Mesodermal cell (in vitro differentiated cells): ENCODE measurements around the gene DIP2C.

Experiments used
- H3K27ac ChIP-seq: 2 replicates; pipeline ENCODE4 v1.7.0; 2013; ENCODE audit warnings: mild to moderate bottlenecking, low read depth, low read length, moderate library complexity; ENCODE audit not compliant: severe bottlenecking
- H3K36me3 ChIP-seq: 2 replicates; pipeline ENCODE4 v1.7.1; 2013; ENCODE audit warnings: mild to moderate bottlenecking, low read length, moderate library complexity; ENCODE audit not compliant: control insufficient read depth, insufficient read depth
- H3K4me1 ChIP-seq: one replicate; pipeline ENCODE4 v1.7.1; 2013; ENCODE audit warnings: mild to moderate bottlenecking, low read length; ENCODE audit not compliant: insufficient read depth, control insufficient read depth, poor library complexity, severe bottlenecking
- H3K4me3 ChIP-seq: 2 replicates; pipeline ENCODE4 v1.7.0; 2013; ENCODE audit warnings: low read length, control low read depth, mild to moderate bottlenecking; ENCODE audit not compliant: insufficient read depth, poor library complexity, severe bottlenecking; ENCODE audit errors: extremely low read depth
- H3K9me3 ChIP-seq: 2 replicates; pipeline ENCODE4 v1.7.1; 2013; ENCODE audit warnings: mild to moderate bottlenecking, low read length, moderate library complexity; ENCODE audit not compliant: control insufficient read depth
- WGBS, 2 experiments: methylation state at CpG; one replicate each; pipeline ENCODE4 v1.1.5; 2013; ENCODE audit warnings: missing lambda C conversion rate in 2 of 2; ENCODE audit not compliant: insufficient coverage in 2 of 2; 5-methylcytosine and 5-hydroxymethylcytosine counted together

DIP2C gene

GRCh38 chr10:528173-529165 is 161.0 kb downstream of the DIP2C start:
- WGBS, 2 experiments, result 94 to 96% methylated on average over 26 of the region's 37 CpGs
- H3K27ac ChIP-seq, result no peak overlapping the region
- peaks cover 7% of the 10 kb centered on the region for H3K4me1 ChIP-seq

DNA sequence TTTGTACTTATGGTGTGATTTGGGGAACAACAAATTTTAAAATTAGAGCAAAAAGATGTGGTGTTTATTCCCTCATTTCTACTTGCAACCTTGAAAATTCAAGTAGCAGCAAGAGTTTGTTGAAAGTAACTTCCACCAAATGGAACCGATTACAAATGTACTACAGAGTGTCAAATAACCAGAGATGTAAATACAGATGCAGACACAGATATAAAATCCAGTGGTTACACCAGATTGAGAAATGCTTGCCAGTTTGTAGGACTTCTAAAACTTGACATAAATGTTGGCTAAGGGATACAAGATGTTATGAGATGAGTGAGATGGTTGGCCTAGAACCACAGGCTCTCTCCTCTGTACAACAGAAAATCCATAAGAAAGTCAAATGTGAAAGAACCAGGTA is 162.1 kb downstream of the DIP2C start:
- Histone ChIP-seq H3K36me3 (no peaks in the 10 kb centered on the region), H3K4me3 (no peak overlapping the region)
- no CpG with 5 or more reads among the region's 1 CpG for WGBS, 2 experiments

More at GRCh38 chr10:528173-529165, 161.0 kb downstream of the DIP2C start:
- H3K9me3 ChIP-seq, result no peaks in the 10 kb centered on the region
- H3K4me3 ChIP-seq, result no peak overlapping the region
- H3K36me3 ChIP-seq, result no peaks in the 10 kb centered on the region

GRCh38 chr10:526651-527312 is 162.7 kb downstream of the DIP2C start:
- H3K4me1 ChIP-seq, result peaks cover under 1% of the 10 kb centered on the region
- 93 to 94% methylated on average over 16 to 20 of the region's 21 CpGs for WGBS, 2 experiments
- H3K36me3 ChIP-seq, result no peaks in the 10 kb centered on the region
- no peak overlapping the region for H3K4me3 ChIP-seq
- H3K27ac ChIP-seq, result no peak overlapping the region
- no peaks in the 10 kb centered on the region for H3K9me3 ChIP-seq

More for the DNA sequence above, 162.1 kb downstream of the DIP2C start:
- peaks cover 7% of the 10 kb centered on the region for H3K4me1 ChIP-seq
- no peak overlapping the region for H3K27ac ChIP-seq
- H3K9me3 ChIP-seq, result no peaks in the 10 kb centered on the region

DNA sequence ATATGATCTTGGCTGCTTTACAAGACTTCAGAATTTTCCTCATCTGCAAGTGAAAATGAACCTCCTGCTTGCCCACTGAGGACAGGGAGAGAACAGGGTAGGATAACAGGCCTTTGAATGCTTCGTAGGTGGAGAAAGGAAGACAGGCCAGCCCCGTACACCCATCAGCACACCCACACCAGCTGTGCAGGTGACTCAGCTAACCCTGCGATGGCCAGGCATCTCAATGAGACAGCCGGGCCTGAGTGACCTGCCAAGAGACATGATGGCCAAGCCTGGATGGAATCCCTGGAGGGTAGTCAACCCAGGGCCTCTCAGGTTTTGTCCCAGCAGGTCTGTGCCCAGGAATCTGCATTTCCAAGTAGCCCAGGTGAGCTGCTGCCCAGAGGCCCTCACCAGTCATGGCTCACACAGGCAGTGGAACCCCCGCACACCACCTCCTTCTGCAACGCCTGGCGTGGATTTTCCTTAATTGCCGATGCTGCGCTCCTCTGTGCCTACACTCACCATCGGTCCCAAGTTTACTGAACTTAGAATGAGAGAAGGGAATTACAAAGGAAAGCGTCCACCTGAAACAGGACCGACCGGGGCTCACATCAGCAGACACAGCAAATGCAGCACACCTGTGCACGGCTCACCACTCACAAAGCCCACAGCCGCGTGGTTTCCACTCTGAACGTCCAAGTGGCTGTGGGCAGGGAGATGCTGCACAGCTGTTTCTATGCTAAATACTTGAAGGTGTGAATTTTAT is 163.7 kb downstream of the DIP2C start:
- H3K9me3 ChIP-seq, result no peaks in the 10 kb centered on the region
- no peaks in the 10 kb centered on the region for H3K36me3 ChIP-seq
- WGBS, 2 experiments, result 96 to 97% methylated on average over 14 to 15 of the region's 17 CpGs
- H3K4me3 ChIP-seq, result no peak overlapping the region
- peaks cover 9% of the 10 kb centered on the region for H3K4me1 ChIP-seq
- H3K27ac ChIP-seq, result no peak overlapping the region

- H3K4me3 ChIP-seq, result no peak overlapping the region
- 76 to 84% methylated on average over 6 of the region's 8 CpGs for WGBS, 2 experiments
- H3K36me3 ChIP-seq, result no peaks in the 10 kb centered on the region
- no peak overlapping the region for H3K27ac ChIP-seq
- peaks cover 9% of the 10 kb centered on the region for H3K4me1 ChIP-seq
- H3K9me3 ChIP-seq, result no peaks in the 10 kb centered on the region
Measured at GRCh38 chr10:523925-524324, 165.5 kb downstream of the DIP2C start.

- H3K36me3 ChIP-seq, result no peaks in the 10 kb centered on the region
- no peak overlapping the region for H3K27ac ChIP-seq
- H3K4me1 ChIP-seq, result peaks cover 9% of the 10 kb centered on the region
- H3K4me3 ChIP-seq, result no peak overlapping the region
- 85 to 90% methylated on average over 11 to 13 of the region's 13 CpGs for WGBS, 2 experiments
- no peaks in the 10 kb centered on the region for H3K9me3 ChIP-seq
Measured at GRCh38 chr10:522350-522749, 167.1 kb downstream of the DIP2C start.

DNA sequence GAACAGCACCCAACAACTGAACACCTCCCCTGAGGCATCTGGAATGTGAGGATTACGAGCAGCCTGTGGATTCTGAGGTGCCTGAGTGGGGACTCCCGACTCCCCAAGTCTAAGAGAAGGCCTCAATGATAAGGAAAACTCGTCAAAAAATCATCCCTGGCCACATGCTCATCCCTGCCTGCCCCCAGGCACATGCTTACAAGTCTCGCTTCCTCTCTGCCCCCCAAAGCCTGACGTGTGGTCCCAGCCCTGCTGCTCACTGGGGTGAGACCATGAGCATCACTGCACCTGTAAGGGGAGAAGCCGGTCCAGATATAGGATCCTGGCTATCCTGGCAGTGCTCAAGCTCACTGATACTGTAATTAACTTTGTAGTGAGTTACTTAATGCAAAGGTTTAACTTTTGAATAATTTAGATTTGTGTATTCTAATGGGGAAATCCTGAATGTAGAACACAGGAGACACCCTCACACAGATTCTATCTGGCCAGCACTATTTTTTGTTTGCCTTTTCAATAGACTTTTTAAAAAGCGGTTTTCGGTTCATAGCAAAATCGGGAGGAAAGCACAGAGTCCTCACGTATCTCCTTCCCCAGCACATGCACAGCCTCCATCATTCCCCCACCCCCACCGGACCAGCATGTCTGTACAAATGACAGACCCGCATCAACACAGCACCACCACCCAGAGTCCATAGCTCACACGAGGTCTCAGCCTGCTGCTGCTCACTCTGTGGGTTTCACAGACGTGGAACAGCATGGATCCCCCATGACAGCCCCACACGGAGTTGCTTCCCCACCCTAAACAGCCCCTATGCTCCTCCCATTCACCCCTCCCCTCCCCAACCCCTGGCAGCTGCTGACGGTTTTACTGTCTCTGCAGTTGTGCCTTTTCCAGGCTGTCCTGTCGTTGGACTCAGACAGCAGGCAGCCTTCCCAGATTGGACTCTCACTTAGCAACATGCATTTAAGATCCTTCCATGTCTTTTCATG is 167.9 kb downstream of the DIP2C start:
- WGBS, 2 experiments, result 73 to 79% methylated on average over 12 to 14 of the region's 17 CpGs
- Histone ChIP-seq H3K27ac (no peak overlapping the region), H3K4me3 (no peak overlapping the region), H3K36me3 (no peaks in the 10 kb centered on the region), H3K9me3 (no peaks in the 10 kb centered on the region), H3K4me1 (peaks cover 9% of the 10 kb centered on the region)

GRCh38 chr10:520402-520787 is 169.1 kb downstream of the DIP2C start:
- WGBS, 2 experiments, result 64 to 67% methylated on average over 4 to 6 of the region's 6 CpGs
- peaks cover 9% of the 10 kb centered on the region for H3K4me1 ChIP-seq
- no peak overlapping the region for H3K27ac ChIP-seq
- H3K9me3 ChIP-seq, result no peaks in the 10 kb centered on the region
- no peaks in the 10 kb centered on the region for H3K36me3 ChIP-seq
- H3K4me3 ChIP-seq, result no peak overlapping the region

DNA sequence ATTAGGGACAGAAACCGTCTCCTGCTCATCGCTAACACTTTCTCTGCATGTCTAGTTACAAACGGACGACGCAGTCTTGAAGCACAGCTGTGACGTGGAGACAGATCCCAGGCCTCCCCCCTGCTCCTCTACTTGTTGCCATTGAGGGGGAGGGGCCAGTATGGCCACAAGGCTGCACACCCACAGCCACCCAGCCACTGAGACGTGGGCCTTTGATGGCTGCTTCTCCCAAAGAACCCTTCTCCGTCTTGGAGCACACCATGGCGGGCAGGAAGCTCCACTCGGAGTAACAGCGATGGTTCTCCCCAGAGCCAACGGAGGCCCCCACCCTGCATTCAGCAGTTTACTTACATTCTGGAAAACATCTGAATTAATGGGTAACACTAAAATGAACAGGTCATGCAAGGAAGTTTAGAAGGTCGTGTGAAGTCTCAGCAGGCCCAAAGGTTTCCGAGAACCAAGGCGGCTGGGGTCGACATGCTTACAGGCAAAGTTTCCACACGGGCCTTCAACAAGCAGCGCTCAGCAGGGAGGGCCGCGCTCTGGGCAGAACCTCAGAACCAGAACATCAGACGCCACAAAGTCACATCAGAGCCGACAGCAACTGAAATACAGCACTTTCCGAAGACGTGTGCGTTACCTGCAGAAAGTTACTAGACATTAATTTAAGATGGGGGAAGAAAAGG is 169.6 kb downstream of the DIP2C start:
- no peaks in the 10 kb centered on the region for H3K36me3 ChIP-seq
- 92 to 93% methylated on average over 17 to 23 of the region's 25 CpGs for whole genome bisulfite sequencing, 2 experiments

More for the DNA sequence above, 169.6 kb downstream of the DIP2C start:
- no peak overlapping the region for H3K4me3 ChIP-seq
- no peaks in the 10 kb centered on the region for H3K9me3 ChIP-seq
- no peak overlapping the region for H3K27ac ChIP-seq
- H3K4me1 ChIP-seq, result peaks cover 9% of the 10 kb centered on the region
